ENCODE measurements around the gene C1orf159. TPM values are rescaled to one million over a fixed set of nuclear protein-coding genes. Genes with fewer than 3 reads are reported as not detected.

The C1orf159 gene
- total and polyA plus RNA-seq, 9 of the 15 experiments (the other 6 are each of a cell fraction or from before 2014, with no cell fraction given): 0.28 to 54.9 (median 10.6) TPM

DNA sequence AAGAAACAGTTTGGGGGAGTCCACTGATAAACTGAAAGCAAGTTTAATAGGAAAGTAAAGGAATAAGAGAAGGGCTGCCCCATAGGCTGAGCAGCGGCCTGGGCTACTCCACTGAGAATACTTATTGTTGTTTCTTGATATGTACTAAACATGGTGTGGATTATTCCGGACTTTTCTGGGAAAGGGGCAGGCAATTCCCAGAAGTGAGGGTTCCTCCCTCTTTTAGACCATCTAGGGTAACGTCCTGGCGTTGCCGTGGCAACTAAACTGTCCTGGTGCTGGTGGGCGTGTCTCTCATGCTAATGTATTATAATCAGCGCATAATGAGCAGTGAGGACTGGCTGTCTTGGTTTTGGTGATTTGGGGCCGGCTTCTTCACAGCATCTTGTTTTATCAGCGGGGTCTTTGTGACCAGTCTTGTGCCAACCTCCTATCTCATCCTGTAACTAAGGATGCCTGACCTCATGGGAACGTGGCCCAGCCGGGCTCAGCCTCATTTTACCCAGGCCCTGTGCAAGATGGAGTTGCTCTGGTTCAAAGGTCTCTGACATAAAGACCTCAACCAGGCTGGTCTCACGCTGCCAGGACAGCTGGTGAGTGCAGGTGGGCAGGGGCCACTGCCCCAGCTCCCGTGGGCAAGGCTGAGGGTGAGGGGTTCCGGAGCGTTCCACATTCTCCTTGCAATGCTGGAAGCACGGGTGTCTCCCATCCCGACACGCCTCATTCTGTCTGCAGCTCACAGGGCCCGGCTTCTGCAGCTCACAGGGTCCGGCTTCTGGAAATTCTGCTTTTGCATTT, 19.6 kb upstream of the C1orf159 start (continued):
- TF ChIP-seq SMC3 (conservative IDR thresholded peaks at IDR 0.05; ENCODE audit: insufficient read depth, low read depth, low read length) (no peak), RBM22 (IDR thresholded peaks at IDR 0.05; ENCODE audit: low read depth, low read length, poor library complexity, severe bottlenecking) (no peak), RFX7 (CRISPR knock-in tag; IDR thresholded peaks at IDR 0.05) (no peak), NR2F6 (CRISPR knock-in tag; IDR thresholded peaks at IDR 0.05) (no peak), ZNF253 (CRISPR knock-in tag; conservative IDR thresholded peaks at IDR 0.05) (no peak), SIN3B (IDR thresholded peaks at IDR 0.05; ENCODE audit: low read depth) (no peak), RNF2 (IDR thresholded peaks at IDR 0.05) (no peak), SREBF1 (IDR thresholded peaks at IDR 0.05; ENCODE audit: borderline replicate concordance, low read depth, low read length) (no peak), ZBTB8A (IDR thresholded peaks at IDR 0.05; ENCODE audit: partially characterized antibody) (no peak), PTTG1 (tag; IDR thresholded peaks at IDR 0.05; ENCODE audit: low read depth) (peak; percentile 80), MAZ (CRISPR knock-in tag; conservative IDR thresholded peaks at IDR 0.05 in 1 of 2, IDR thresholded peaks at IDR 0.05 in 1 of 2) (peak in 1 of 2 experiments; percentile 35; a peak in 1 of 4 replicates), CEBPB (tag; IDR thresholded peaks at IDR 0.05) (no peak), LCOR (CRISPR knock-in tag; IDR thresholded peaks at IDR 0.05) (no peak), ZNF717 (CRISPR knock-in tag; IDR thresholded peaks at IDR 0.05) (no peak)
- TF ChIP-seq, protein P1, sequence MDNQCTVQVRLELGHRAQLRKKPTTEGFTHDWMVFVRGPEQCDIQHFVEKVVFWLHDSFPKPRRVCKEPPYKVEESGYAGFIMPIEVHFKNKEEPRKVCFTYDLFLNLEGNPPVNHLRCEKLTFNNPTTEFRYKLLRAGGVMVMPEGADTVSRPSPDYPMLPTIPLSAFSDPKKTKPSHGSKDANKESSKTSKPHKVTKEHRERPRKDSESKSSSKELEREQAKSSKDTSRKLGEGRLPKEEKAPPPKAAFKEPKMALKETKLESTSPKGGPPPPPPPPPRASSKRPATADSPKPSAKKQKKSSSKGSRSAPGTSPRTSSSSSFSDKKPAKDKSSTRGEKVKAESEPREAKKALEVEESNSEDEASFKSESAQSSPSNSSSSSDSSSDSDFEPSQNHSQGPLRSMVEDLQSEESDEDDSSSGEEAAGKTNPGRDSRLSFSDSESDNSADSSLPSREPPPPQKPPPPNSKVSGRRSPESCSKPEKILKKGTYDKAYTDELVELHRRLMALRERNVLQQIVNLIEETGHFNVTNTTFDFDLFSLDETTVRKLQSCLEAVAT (IDR thresholded peaks at IDR 0.05): no peak
- TF ChIP-seq, protein P2, sequence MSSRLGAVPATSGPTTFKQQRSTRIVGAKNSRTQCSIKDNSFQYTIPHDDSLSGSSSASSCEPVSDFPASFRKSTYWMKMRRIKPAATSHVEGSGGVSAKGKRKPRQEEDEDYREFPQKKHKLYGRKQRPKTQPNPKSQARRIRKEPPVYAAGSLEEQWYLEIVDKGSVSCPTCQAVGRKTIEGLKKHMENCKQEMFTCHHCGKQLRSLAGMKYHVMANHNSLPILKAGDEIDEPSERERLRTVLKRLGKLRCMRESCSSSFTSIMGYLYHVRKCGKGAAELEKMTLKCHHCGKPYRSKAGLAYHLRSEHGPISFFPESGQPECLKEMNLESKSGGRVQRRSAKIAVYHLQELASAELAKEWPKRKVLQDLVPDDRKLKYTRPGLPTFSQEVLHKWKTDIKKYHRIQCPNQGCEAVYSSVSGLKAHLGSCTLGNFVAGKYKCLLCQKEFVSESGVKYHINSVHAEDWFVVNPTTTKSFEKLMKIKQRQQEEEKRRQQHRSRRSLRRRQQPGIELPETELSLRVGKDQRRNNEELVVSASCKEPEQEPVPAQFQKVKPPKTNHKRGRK (tag; IDR thresholded peaks at IDR 0.05): no peak
- TF ChIP-seq, protein P3, sequence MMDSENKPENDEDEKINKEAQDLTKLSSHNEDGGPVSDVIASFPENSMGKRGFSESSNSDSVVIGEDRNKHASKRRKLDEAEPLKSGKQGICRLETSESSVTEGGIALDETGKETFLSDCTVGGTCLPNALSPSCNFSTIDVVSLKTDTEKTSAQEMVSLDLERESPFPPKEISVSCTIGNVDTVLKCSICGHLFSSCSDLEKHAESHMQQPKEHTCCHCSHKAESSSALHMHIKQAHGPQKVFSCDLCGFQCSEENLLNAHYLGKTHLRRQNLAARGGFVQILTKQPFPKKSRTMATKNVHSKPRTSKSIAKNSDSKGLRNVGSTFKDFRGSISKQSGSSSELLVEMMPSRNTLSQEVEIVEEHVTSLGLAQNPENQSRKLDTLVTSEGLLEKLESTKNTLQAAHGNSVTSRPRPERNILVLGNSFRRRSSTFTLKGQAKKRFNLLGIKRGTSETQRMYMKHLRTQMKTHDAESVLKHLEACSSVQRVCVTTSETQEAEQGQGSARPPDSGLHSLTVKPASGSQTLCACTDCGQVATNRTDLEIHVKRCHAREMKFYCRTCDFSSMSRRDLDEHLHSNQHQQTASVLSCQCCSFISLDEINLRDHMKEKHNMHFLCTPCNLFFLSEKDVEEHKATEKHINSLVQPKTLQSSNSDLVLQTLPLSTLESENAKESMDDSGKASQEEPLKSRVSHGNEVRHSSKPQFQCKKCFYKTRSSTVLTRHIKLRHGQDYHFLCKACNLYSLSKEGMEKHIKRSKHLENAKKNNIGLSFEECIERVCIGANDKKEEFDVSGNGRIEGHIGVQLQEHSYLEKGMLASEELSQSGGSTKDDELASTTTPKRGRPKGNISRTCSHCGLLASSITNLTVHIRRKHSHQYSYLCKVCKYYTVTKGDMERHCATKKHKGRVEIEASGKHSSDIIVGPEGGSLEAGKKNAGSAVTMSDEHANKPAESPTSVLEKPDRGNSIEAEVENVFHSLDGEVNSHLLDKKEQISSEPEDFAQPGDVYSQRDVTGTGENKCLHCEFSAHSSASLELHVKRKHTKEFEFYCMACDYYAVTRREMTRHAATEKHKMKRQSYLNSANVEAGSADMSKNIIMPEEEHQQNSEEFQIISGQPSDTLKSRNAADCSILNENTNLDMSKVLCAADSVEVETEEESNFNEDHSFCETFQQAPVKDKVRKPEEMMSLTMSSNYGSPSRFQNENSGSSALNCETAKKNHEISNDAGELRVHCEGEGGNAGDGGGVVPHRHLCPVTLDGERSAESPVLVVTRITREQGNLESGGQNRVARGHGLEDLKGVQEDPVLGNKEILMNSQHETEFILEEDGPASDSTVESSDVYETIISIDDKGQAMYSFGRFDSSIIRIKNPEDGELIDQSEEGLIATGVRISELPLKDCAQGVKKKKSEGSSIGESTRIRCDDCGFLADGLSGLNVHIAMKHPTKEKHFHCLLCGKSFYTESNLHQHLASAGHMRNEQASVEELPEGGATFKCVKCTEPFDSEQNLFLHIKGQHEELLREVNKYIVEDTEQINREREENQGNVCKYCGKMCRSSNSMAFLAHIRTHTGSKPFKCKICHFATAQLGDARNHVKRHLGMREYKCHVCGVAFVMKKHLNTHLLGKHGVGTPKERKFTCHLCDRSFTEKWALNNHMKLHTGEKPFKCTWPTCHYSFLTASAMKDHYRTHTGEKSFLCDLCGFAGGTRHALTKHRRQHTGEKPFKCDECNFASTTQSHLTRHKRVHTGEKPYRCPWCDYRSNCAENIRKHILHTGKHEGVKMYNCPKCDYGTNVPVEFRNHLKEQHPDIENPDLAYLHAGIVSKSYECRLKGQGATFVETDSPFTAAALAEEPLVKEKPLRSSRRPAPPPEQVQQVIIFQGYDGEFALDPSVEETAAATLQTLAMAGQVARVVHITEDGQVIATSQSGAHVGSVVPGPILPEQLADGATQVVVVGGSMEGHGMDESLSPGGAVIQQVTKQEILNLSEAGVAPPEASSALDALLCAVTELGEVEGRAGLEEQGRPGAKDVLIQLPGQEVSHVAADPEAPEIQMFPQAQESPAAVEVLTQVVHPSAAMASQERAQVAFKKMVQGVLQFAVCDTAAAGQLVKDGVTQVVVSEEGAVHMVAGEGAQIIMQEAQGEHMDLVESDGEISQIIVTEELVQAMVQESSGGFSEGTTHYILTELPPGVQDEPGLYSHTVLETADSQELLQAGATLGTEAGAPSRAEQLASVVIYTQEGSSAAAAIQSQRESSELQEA (IDR thresholded peaks at IDR 0.05; ENCODE audit: low read depth): no peak
